ENCODE measurements around the gene MED13L. TPM values are rescaled to one million over a fixed set of nuclear protein-coding genes. Genes with fewer than 3 reads are reported as not detected.

The MED13L gene
- total RNA-seq, 4 donors from 2014 or later: 158 to 247 (median 166) TPM

DNA sequence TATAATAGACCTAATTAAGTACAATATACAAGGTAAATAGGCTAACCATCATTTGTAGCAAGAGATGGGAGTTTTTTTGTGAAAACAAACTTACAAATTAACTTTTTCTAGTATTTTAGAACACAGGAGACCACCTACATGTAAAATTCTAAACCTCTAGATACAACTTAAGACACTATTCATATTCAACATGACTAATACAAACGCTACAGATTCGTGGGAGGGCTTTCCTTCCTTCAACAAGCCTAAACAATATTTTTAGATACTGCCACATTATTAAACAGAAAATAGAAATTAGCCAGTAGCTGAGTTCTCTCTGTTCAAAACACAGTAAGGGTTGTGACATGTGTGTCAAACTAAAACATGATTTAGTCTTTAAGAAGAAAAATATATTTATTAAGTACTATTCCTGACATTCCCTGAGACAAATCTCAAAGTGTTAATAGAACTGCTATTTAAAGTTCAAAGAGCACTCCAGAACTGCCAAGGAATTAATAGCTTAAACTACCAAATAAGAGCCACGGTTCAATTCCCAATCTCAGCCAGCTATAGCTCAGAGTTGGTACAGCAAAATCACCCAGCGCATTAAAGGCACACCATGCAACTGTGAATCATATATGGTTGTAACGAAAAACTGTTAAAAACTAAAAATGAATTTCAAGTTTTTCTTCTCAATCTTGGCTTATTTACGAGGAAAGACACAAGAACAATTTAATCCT lies 10.7 kb downstream of the MED13L start:
- DNase-seq (ENCODE audit: low spot score in 2 of 2): no peak
- TF ChIP-seq, protein P1, sequence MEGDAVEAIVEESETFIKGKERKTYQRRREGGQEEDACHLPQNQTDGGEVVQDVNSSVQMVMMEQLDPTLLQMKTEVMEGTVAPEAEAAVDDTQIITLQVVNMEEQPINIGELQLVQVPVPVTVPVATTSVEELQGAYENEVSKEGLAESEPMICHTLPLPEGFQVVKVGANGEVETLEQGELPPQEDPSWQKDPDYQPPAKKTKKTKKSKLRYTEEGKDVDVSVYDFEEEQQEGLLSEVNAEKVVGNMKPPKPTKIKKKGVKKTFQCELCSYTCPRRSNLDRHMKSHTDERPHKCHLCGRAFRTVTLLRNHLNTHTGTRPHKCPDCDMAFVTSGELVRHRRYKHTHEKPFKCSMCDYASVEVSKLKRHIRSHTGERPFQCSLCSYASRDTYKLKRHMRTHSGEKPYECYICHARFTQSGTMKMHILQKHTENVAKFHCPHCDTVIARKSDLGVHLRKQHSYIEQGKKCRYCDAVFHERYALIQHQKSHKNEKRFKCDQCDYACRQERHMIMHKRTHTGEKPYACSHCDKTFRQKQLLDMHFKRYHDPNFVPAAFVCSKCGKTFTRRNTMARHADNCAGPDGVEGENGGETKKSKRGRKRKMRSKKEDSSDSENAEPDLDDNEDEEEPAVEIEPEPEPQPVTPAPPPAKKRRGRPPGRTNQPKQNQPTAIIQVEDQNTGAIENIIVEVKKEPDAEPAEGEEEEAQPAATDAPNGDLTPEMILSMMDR (IDR thresholded peaks at IDR 0.05): no peak
- no peak for TF ChIP-seq POLR2A (IDR thresholded peaks at IDR 0.05)
- H3K4me3 ChIP-seq (ENCODE audit: low read depth, poor library complexity, severe bottlenecking): no peak overlapping the region
- intact Hi-C loops (cut with DNase I; ENCODE audit: low total_unique reads): no loop called here
- 34 to 43% methylated on average over 6 of the region's 6 CpGs for WGBS, 2 donors

DNA sequence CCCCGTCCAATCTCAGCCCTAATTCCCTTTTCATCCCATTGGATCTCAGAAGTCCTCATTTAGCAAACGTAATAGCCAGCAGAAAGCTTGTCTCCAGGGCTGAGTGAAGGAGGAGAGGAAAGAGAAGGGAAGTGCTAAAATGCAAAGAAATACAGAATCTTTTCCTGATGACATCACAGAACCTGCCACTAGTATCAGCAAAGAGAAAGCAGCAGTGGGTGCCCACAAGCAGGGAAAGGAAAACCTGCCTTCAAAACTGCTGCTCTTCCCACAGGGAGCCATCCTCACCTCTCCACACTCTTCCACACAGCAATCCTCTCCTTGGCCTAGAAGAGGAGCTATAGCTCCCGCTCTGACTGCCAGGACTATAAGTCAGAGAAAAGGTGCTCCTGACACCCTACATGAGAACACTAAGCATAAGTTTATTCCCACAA lies 11.3 kb downstream of the MED13L start:
- TF ChIP-seq, protein P1 (IDR thresholded peaks at IDR 0.05): no peak
- no peak for TF ChIP-seq POLR2A (IDR thresholded peaks at IDR 0.05)
- DNase-seq (ENCODE audit: low spot score in 2 of 2): no peak
- H3K4me3 ChIP-seq (ENCODE audit: low read depth, poor library complexity, severe bottlenecking): no peak overlapping the region
- intact Hi-C loops (cut with DNase I; ENCODE audit: low total_unique reads): no loop called here
- 54 to 58% methylated on average over 3 of the region's 3 CpGs for WGBS, 2 donors

GRCh38 chr12:116265351-116266147 lies 11.9 kb downstream of the MED13L start:
- no peak for DNase-seq (ENCODE audit: low spot score in 2 of 2)
- intact Hi-C loops (cut with DNase I; ENCODE audit: low total_unique reads): no loop called here
- TF ChIP-seq POLR2A (IDR thresholded peaks at IDR 0.05): no peak
- TF ChIP-seq, protein P1 (IDR thresholded peaks at IDR 0.05): no peak
- no peak overlapping the region for H3K4me3 ChIP-seq (ENCODE audit: low read depth, poor library complexity, severe bottlenecking)
- WGBS, 2 donors: 52 to 57% methylated on average over 7 of the region's 7 CpGs

GRCh38 chr12:116264525-116265070 lies 12.9 kb downstream of the MED13L start:
- TF ChIP-seq, protein P1 (IDR thresholded peaks at IDR 0.05): no peak
- no peak for TF ChIP-seq POLR2A (IDR thresholded peaks at IDR 0.05)
- WGBS, 2 donors: 68 to 80% methylated on average over 2 of the region's 2 CpGs
- no peak for DNase-seq (ENCODE audit: low spot score in 2 of 2)
- intact Hi-C loops (cut with DNase I; ENCODE audit: low total_unique reads): no loop called here
- no peak overlapping the region for H3K4me3 ChIP-seq (ENCODE audit: low read depth, poor library complexity, severe bottlenecking)

DNA sequence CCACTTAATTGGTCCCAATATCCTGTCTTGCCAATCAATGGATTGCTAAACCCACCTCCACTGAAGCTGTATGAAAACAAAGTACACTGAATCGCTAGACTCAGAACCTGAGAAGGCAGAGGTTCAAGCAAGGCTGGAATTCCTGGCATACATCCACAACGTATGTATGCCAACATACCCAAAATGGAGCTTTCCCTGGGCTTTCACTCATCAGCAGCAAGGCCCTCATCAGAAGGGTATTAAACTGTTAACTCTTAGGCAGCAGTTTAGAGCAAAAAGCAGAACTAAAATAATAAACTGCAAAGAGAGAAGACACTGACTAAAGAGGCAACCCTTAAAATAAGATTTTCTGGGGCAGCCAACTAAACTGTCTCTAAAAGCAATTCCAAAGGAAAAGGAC lies 13.6 kb downstream of the MED13L start:
- TF ChIP-seq, protein P1 (IDR thresholded peaks at IDR 0.05): no peak
- TF ChIP-seq POLR2A (IDR thresholded peaks at IDR 0.05): no peak
- WGBS, 2 donors: 45 to 50% methylated on average over 2 of the region's 2 CpGs
- no peak overlapping the region for H3K4me3 ChIP-seq (ENCODE audit: low read depth, poor library complexity, severe bottlenecking)
- intact Hi-C loops (cut with DNase I; ENCODE audit: low total_unique reads): no loop called here
- DNase-seq (ENCODE audit: low spot score in 2 of 2): no peak

All from lower leg skin (tissue), 4 donors.